ENCODE data around the gene SLC13A5. TPM values are rescaled to one million over a fixed set of nuclear protein-coding genes. Genes with fewer than 3 reads are reported as not detected.
"Not testable (repeated sequence)": the region's sequence is repeated elsewhere in the genome, so short reads cannot be mapped to it uniquely, and the experiment has no call there.

The SLC13A5 gene
- total RNA-seq, 2 donors from 2014 or later, result 0.21 TPM; not detected in 1

DNA sequence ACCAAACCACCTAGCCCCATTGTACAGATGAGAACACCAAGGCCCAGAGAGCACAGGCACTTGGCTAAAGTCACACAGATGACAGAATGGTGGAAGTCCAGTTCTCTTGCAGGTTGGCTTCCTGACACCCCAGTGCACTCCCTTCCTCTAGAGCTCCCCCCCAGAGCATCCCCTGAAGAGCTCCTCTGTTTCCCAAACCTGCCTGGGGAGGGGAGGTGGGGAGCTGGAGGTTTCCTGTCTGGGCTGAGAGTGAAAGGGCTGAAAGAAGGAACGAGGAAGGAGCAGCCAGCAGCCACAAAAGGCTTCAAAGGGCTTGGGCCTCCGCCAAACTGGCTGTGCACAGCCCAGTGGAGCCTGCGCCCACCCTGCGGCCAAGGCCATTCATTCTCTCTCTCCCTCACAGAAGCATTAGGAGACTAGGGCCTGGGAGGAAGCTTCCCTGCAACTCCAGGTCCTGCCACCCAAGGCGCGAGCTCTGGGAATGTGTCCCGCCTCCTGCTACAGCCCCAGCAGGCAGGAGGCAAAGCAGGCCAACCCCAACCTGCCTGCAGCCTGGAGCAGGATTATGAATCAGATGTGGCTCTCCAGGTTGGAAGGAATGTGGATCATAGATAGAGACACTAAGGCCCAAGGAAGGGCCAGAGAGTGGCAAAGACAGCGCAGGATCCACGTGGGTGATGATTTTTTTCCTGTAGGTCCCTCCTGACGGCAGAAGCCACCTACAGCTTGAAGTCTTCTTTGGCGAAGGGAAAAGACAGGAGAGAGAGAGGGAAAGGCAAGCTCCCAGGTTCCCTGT, 913 bp downstream of the SLC13A5 start:
- no peak for DNase-seq
- intact Hi-C loops (cut with DNase I), result no loop called here
- no peak for ATAC-seq

DNA sequence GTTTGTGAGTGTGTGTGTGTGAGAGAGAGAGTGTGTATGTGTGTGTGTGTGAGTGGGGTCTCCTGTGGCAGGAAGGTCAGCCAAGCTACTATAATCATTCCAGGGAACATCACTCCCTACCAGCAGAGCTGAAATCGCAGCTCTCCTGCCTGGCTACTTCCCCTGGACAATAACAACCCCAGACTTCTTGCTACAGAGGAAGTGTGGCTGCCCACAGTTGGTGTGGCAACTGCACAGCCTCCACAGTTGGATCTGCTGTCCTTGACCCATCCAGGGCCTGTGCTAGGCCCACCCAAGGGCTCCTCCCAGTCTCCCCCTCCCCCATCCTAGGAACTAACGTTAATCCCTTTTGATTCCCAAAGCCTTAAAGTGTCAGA, 1.5 kb downstream of the SLC13A5 start:
- no peak for DNase-seq
- intact Hi-C loops (cut with DNase I), result no loop called here
- ATAC-seq, result no peak

DNA sequence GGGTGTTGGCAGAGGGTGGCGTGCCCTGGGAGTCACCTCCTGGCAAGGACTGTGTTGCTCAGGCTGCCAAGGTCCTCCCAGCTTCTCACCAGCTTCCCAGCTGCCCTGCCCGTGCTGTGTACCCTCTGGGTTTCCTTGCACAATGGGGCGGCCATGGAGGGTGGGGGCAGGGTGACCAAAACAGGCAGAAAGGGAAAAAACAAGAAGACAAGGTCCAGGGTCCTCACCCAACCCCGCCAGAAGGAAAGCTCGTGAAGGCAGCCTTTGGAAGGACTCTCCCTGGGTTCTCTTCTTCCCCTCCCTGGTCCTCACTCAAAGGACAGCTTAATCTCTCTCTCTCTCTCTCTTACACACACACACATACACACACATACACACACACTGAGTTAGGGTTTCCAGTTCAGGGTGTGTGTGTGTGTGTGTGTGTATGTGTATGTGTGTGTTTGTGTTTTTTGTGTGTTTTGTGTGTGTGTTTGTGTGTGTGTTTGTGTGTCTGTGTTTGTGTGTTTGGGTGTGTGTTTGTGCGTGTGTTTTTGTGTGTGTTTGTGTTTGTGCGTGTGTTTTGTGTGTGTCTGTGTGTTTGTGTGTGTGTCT, 2.0 kb downstream of the SLC13A5 start:
- DNase-seq (no peak), ATAC-seq (peak; percentile 16 to 69)
- intact Hi-C loops (cut with DNase I), result no loop called here

DNA sequence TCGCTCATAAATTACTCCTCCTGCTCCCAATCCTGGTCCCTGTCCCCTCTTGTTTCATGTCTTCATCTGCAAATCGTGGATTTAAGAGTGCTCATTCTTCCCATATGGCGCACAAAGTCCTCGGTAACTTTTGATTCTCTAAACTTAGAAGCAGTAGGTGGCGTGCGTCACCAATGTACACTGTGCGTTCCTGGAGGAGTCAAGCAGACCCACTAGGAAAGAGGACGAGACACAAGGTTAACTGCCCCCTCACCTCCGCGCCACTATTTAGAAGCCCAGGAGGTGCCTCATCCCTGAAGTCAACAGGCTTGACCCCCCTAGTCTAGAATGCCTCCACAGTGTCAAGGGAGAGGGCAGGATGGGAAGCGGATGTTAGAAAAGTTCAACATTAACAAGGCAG, 2.9 kb downstream of the SLC13A5 start:
- ATAC-seq, result no peak
- no peak for DNase-seq
- intact Hi-C loops (cut with DNase I), result no loop called here

DNA sequence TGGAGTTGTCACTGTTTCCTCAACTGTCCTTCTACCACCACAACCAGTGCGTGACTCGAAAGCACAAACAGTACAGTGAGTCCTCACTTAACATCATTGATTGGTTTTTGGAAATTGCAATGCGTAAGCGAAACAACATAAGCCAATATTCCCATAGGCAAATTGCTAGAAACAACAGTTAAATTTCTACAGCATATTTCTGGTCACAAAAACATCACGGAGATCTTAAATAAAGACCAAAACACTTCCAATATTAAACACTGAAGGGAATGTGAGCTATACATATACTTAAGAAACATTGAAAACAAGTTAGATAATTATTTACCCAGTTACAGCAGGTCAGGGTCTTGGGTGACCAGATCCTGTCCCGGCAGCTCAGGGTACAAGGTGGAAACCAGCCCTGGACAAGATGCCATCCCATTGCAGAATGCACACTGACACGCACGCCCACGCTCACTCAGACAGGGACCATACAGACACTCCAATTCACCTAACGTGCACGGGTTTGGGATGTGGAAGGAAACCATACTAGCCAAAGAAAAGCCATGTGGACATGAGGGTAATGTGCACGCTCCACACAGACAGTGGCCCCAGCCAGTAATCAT, 4.7 kb downstream of the SLC13A5 start:
- intact Hi-C loops (cut with DNase I), result no loop called here

DNA sequence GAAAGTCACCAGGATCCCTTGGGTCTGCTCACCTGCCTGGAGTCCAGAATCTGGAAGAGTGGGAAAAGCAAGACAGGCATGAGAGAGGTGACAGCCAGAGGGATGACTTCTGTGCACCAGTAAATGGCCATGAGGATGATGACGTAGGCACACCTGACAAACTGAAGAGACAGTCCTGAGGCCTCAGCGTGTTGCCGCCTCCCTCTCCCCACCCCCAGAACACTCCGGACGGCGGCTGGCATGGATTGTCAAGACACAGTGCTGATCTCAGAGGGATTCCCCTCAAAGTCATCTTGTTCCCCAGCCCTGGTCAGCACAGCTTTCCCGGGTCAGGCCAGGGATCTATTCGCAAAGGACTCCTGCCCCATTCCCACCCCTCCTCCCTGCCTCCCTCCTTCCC, 6.2 kb downstream of the SLC13A5 start:
- intact Hi-C loops (cut with DNase I), result no loop called here
- no peak for DNase-seq
- ATAC-seq, result no peak

More for the DNA sequence above, 4.7 kb downstream of the SLC13A5 start:
- DNase-seq (no peak), ATAC-seq (no peak)

DNA sequence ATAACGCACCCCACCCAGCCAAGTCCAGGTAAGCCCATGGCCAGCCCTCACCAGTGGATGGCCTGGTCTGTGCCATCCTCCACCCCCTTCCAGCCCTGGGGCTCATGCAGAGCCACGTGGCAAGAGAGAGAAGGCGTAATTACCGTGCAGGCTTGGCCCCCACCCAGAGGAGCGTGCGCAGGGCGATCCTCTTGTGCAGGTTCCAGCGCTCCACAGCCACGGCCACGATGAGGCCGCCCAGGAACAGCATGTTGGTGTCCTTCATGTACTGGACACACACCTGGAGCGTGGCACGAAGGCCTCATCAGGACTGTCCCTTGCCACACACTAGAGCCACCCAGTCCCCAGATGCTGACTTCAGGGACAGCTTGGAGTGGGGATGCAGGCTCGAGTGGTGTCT, 6.7 kb downstream of the SLC13A5 start:
- intact Hi-C loops (cut with DNase I), result no loop called here
- ATAC-seq (no peak), DNase-seq (no peak)

DNA sequence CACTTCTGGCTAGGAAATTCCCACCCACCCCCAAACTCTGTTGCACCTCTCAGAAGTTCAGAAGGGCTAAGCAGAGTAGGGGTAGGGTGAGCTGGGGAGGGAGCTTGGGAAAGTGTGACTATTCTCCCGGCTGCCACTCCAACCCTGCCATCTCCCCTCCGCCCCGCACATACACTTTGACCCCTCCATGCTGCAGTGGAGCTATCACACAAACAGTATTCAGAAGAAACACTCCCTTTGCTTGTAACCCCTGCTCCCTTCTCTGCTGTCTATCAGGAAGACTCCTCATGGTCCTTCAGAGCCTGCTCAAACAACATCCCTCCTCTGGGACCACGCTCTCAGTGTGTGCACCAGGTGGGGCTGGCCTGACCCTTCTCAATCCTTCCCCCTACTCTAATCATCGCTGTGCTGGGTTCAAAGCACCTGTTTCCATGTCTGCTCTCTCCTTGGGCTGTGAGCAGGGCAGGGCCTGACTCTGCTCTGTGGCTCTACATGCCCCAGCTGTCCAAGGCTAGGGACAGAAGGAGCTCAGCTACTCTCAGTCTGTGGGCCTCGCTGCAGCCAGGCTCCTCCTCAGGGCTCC, 8.6 kb downstream of the SLC13A5 start:
- no peak for DNase-seq
- ATAC-seq, result no peak
- intact Hi-C loops (cut with DNase I), result no loop called here

DNA sequence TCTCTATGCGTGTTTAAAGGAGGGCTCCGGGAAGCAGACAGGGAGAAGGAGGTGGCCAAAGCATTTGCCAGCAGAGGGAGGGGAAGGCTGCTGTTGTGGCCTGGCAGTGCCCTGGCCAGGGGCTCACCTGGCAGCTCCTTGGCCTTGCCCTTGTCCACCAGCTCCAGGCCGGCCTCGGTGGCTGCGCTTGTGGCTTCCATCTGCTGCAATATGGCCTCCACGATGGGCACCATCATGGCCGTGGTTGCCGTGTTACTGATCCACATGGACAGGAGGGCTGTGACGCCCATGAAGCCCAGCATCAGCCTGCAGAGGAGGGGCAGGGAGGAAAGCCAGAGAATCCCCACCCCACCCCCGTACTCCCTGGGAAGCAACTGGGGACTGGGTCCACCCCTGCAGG, 9.4 kb downstream of the SLC13A5 start:
- no peak for DNase-seq
- intact Hi-C loops (cut with DNase I), result no loop called here
- no peak for ATAC-seq

DNA sequence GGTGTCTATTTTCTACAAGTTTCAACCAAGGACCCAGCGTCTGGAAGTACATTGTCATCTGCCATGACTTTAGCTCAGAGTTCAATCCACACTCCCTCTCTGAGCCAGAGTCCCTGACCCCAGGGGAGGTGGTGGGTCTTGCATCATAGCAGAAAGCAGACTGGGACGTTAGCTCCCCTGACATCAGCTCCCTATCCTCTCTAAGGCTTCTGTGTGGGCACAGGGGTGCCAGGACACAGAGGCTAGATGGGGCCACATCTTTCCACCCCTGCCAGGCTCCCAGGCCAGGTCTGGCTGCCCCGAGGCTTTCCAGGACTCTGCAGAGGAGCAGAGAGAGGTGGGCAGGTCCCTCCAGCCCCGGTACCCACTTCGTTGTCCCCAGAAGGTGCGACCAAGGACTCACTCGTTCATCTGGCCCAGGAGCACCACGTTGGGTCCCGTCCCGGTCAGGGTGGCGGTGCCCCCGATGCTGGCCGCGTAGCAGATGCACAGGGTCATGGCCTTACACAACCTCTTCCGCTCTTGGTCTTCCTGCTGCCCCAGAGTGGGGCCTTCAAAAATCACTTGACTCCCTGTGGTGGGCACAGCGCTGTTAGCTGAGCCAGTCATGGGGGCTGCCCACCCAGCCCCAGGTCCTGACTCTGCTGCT, 10.5 kb downstream of the SLC13A5 start:
- DNase-seq, result no peak
- intact Hi-C loops (cut with DNase I), result no loop called here
- no peak for ATAC-seq

DNA sequence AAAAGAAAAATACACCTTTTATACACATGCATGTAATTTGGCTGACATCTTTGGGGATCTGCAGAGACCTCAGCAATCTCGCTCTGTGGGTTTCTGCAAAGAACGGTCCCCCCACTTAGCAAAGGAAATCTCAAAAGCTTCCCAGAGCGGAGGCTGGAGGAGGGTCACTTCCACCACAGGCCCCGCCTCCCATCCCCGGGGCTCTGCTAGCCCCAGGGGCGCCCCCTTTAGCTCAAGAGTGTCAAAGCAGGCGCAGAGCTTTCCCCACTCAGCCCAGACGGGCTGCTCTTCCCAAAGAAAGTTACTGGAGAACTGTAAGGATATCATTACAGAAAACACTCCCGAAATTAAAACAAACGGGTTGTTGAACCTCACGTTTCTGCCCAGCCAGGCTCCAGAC, 11.4 kb downstream of the SLC13A5 start:
- ATAC-seq (peak in 1 of 2 donors; percentile 54), DNase-seq (peak; percentile 39)
- intact Hi-C loops (cut with DNase I), result no loop called here

DNA sequence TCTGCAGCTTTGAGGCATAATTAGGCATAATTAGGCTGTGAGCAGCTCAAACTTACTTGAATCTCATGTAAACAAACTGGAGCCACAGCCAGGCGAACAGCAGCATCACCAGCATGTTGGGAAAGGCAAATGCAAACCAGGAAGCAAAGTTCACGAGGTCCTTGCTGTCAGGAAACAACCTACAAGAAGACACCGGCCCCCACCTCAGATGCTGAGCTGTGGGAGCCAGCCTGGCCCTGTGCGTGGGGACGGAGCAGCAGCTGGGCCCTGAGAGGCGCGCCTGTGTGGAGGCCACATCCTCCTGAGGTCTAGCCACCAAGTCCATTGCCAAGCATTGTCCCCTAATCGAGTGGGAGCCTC, 12.2 kb downstream of the SLC13A5 start:
- intact Hi-C loops (cut with DNase I), result no loop called here
- DNase-seq (no peak), ATAC-seq (no peak)

DNA sequence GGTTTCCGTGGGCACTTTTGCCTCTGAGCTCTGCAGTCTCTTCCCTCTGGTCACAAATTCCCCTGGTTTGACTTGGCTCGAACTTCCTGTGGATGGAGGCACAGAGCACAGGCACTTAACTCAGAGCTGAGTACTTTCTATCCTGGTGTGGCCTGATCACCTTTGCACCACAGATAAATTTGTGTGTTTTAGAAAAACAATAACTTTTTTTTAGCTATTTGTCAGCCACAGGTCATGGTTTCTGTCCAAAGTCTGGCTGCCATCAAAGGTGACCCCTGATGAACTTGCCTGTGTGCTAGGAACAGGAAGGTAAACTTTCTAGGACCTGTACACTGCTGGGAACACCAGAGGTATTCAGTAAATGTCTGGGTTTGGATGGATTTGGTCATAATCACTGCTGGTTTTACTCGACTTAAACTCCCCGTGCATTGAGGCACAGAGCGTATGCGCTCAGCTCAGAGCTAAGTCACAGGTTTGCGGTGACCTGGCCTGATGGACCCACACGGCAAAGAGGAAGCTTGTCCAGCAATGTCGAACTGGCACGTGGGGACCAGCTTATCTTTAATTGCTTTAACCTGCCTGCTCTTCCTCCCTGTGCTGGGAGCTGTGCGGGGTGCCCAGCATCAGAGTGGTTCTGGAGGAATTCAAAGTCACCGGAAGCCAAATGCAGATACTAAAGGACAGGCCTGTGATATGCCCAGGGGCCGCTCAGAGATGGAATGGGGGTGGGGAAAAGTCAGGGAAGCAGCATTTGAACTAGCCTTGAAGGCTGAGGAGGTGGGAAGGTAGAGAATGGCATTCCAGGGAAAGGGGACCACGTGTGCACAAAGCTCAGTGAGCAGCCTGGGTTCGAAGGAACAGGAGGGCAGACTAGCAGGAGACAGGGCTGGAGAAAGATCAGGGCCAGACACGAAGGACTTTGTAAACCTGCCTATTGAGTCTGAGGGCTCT, 12.9 kb downstream of the SLC13A5 start:
- no peak for DNase-seq
- no peak for ATAC-seq
- intact Hi-C loops (cut with DNase I), result no loop called here

DNA sequence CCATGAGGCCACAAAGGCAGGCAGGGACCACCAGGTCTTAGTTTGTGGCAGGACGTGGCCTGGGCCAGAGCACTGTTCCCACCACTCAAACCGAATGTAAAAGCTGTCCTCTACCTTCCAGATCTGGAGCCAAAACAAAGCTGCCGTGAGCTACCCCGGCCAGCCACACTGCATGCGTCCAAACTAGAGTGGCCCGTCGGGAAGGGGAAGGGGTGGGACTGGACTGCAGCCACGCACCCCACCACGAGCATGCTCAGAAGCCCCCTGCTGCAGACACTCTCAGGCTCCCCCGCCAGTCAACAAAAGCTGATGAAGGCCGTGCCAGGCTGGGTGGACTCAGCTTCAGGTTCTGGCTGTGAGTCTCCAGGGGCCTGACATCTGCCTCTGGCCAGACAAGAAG, 15.2 kb downstream of the SLC13A5 start:
- DNase-seq, result no peak
- intact Hi-C loops (cut with DNase I), result no loop called here
- ATAC-seq, result no peak

DNA sequence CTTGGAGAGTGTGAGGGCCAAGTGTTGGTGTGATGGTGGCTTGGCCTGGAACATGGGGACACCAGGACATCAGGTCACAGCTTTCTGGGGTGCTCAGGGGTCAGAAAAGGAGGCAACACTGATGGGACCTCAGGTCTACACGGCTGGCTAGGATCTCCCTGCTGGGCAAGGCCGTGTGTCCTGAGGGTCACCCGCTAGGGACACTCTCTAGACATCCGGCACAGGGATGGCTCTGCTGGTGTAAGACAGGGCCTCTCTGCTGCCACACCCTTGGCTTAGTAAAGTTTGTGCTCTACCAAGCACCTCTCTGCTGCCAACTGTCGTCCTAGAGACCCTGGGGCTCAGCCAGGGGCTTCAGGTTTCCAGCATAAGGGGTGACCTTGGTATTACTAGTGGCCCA, 16.3 kb downstream of the SLC13A5 start:
- no peak for DNase-seq
- ATAC-seq, result no peak
- intact Hi-C loops (cut with DNase I), result no loop called here

DNA sequence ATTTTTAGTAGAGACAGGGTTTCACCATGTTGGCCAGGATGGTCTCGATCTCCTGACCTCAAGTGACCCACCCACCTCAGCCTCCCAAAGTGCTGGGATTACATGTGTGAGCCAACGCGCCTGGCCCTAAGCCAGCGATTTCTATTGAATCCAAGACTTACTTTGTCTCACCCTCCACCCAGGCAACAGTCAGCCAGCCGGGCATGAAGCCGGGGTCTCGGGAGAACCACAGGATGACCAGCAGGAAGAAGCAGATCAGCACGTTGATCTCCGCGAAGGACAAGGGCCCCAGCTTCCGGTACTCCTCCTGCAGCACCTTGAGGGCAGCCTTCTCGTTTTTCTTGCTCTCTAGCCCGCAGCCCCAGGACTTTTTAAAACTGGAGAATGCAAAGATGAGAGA, 17.6 kb downstream of the SLC13A5 start:
- intact Hi-C loops (cut with DNase I), result no loop called here
- ATAC-seq (no peak), DNase-seq (no peak)

DNA sequence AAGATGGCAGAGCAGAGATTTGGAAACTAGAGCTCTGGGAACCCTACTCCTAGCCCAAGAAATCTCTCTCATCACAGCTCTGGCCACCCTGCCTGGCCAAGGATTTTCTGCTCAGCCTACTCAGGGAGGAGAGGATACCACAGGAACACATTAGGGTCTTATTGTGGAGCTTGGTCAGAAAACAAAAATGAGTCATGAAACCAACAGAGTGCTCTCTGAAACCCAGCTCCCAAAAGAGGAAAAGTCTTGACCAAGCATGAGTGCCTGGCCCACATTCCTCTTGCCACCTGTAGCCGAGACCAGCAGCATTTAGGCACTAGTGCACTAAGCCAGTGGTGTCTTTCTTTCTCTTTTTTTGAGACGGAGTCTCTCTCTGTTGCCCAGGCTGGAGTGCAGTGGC, 18.1 kb downstream of the SLC13A5 start:
- ATAC-seq (no peak), DNase-seq (no peak)

DNA sequence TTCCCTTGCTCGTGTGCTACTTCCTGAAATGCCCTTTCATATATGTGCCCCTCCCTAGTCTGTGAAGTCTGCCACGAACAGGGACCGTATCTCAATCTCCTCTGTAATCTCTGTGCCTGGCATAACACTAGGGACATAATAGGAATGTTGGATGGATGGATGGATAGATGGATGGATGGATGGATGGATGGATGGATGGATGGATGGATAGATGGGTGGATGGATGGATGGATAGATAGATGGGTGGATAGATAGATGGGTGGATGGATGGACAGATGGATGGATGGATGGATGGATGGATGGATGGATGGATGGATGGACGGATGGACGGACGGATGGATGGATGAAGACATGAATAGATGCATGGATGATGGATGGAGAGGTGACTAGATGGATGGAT, 21.2 kb downstream of the SLC13A5 start:
- intact Hi-C loops (cut with DNase I); ATAC-seq; DNase-seq: not testable (repeated sequence)

More for the DNA sequence above, 18.1 kb downstream of the SLC13A5 start:
- intact Hi-C loops (cut with DNase I), result no loop called here

DNA sequence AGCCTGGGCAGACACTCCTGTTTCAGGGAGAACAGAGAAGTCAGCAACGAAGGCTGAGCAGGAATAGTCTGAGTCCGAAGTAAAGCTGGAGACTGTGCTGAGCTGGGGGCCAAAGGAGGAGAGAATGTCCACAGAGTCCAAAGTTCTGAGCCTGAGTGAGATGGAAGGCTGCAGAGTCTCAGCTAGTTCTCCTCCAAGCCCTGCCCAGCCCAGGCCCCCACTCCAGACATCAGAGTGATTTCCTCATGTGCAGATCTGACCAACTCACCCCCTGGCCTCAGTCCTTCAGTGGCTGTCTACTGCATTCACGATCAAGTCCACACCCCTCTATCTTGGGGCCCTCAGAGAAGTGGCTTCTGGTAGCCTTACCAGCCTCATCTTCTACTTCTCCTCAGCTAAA, 21.6 kb downstream of the SLC13A5 start:
- DNase-seq, result no peak
- intact Hi-C loops (cut with DNase I), result no loop called here
- ATAC-seq, result no peak

All from left cardiac atrium (tissue), 4 donors.